SH-SY5Y (cell line): ENCODE results near the gene LIMD2.

Source experiments
- GATA2 ChIP-seq: IDR thresholded peaks from 2 replicates; pipeline ENCODE4 v1.6.1; 2011; ENCODE audit warnings: mild to moderate bottlenecking, low read depth, low read length
- GATA3 ChIP-seq: IDR thresholded peaks from 2 replicates; pipeline ENCODE4 v1.6.1; 2011; ENCODE audit warnings: low read depth, mild to moderate bottlenecking, low read length, moderate library complexity

DNA sequence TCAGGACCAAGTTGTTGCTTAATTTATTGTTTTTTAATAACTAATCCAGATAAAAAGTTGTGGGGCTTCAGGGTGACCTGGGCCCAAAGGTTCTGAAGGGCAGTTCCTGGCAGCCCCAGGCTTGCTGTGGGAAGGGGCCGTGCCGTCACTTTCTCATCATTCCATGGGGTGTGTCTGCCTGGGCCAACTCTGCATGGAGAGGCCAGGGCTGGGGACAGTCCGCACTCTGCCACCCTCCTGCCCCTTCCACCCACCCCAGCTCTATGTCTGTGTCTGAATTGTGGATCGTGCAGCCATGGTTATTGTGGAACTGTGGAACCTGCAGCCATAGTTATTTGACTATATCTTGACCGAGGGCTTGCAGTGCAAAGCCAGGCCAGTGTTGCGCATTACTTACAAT, 4.0 kb downstream of the LIMD2 start:
- TF ChIP-seq GATA2 (no peak), GATA3 (no peak)
